GM12878 (cell line): ENCODE data around the gene THEM4.

ENCODE experiments used
- EP300 ChIP-seq, 2 experiments: fragments of 150-350 bp in 1 of 2; IDR thresholded peaks; 2 replicates each; pipeline ENCODE4 v1.6.1; 2011 to 2012; ENCODE audit warnings: low read depth in 2 of 2, low read length in 2 of 2, borderline replicate concordance in 1 of 2, improper control_type of control experiment in 1 of 2, inconsistent platforms in 1 of 2; ENCODE audit not compliant: control insufficient read depth in 1 of 2
- EZH2 ChIP-seq: IDR thresholded peaks from 2 replicates; pipeline ENCODE4 v1.6.1; 2012; ENCODE audit warnings: low read depth, mild to moderate bottlenecking, control low read depth, inconsistent platforms, low read length, borderline replicate concordance; ENCODE audit not compliant: control insufficient read depth
- IRF4 ChIP-seq: IDR thresholded peaks from 2 replicates; pipeline ENCODE4 v1.6.1; 2011; ENCODE audit warnings: low read depth, low read length
- NRF1 ChIP-seq: conservative IDR thresholded peaks from 2 replicates; pipeline ENCODE4 v1.6.1; 2011; ENCODE audit warnings: mild to moderate bottlenecking, low read depth, low read length, improper control_type of control experiment
- POLR2A ChIP-seq: IDR thresholded peaks from 2 replicates; pipeline ENCODE4 v1.6.1; 2011; ENCODE audit warnings: low read depth, mild to moderate bottlenecking, low read length
- YY1 ChIP-seq: IDR thresholded peaks from 2 replicates; pipeline ENCODE4 v1.6.1; 2011; ENCODE audit warnings: low read depth, mild to moderate bottlenecking, low read length
- TF ChIP-seq, protein P1 (sequence below), 3 experiments: IDR thresholded peaks in 2 of 3; conservative IDR thresholded peaks in 1 of 3; 2 replicates each; pipeline ENCODE4 v1.5.1; 2011; ENCODE audit warnings: low read depth in 3 of 3, low read length in 3 of 3, mild to moderate bottlenecking in 3 of 3, control low read depth in 2 of 3, moderate library complexity in 2 of 3, inconsistent platforms in 1 of 3, mixed read lengths in 1 of 3; ENCODE audit not compliant: control insufficient read depth in 2 of 3, insufficient read depth in 1 of 3; ENCODE audit errors: extremely low read depth in 1 of 3

DNA sequence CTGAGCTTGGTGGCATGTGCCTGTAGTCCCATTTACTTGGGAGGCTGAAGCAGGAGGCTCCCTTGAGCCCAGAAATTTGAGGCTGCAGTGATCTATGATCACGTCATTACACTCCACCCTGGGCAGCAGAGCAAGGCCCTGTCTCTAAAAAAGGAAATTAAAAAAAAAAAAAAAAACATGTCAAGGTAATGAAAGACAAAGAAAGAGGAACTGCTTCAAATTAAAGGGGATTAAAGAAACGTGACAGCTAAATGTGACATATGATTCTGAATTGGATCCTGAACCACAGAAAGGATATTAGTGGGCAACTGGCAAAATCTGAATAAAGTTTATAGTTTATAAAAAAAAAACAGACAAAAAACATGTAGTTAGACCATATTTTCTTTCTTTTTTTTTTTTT lies 65.9 kb downstream of the THEM4 start:
- TF ChIP-seq, protein P1, sequence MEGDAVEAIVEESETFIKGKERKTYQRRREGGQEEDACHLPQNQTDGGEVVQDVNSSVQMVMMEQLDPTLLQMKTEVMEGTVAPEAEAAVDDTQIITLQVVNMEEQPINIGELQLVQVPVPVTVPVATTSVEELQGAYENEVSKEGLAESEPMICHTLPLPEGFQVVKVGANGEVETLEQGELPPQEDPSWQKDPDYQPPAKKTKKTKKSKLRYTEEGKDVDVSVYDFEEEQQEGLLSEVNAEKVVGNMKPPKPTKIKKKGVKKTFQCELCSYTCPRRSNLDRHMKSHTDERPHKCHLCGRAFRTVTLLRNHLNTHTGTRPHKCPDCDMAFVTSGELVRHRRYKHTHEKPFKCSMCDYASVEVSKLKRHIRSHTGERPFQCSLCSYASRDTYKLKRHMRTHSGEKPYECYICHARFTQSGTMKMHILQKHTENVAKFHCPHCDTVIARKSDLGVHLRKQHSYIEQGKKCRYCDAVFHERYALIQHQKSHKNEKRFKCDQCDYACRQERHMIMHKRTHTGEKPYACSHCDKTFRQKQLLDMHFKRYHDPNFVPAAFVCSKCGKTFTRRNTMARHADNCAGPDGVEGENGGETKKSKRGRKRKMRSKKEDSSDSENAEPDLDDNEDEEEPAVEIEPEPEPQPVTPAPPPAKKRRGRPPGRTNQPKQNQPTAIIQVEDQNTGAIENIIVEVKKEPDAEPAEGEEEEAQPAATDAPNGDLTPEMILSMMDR (IDR thresholded peaks at IDR 0.05 in 2 of 3, conservative IDR thresholded peaks at IDR 0.05 in 1 of 3; ENCODE audit: control insufficient read depth in 2 of 3, extremely low read depth in 1 of 3, insufficient read depth in 1 of 3, low read depth in 3 of 3, low read length in 3 of 3): no peak
- no peak for TF ChIP-seq EZH2
- no peak for TF ChIP-seq POLR2A
- TF ChIP-seq IRF4: no peak
- no peak for TF ChIP-seq EP300 (IDR thresholded peaks at IDR 0.05; ENCODE audit: borderline replicate concordance in 1 of 2, control insufficient read depth in 1 of 2, low read depth in 2 of 2, low read length in 2 of 2)
- TF ChIP-seq YY1: no peak
- TF ChIP-seq NRF1: no peak
